Activated T-cell treated with anti-CD3 and anti-CD28 coated beads, Interleukin-2, amount 50 U/mL, for 4 hours (primary cell): ENCODE results near the gene DDX25. TPM values are rescaled to one million over a fixed set of nuclear protein-coding genes. Genes with fewer than 3 reads are reported as not detected.

Experiments
- ATAC-seq, 2 donors: fragments of 200-7000 bp; cut with Tn5 transposase; one replicate each; pipeline ENCODE4 v1.10.0; 2021
- DNase-seq: peaks from one replicate; pipeline ENCODE4 v3.0.0-alpha.2; 2020
- H3K27me3 Mint-ChIP-seq: one replicate; pipeline ENCODE4 v1.8.0; 2021; ENCODE audit warnings: low read depth, mixed read lengths
- H3K36me3 Mint-ChIP-seq: one replicate; pipeline ENCODE4 v1.8.0; 2022; ENCODE audit warnings: mixed read lengths; ENCODE audit not compliant: insufficient read depth
- H3K4me1 Mint-ChIP-seq: one replicate; pipeline ENCODE4 v1.8.0; 2021; ENCODE audit warnings: low read depth, mixed read lengths
- H3K4me3 Mint-ChIP-seq: one replicate; pipeline ENCODE4 v1.8.0; 2021; ENCODE audit warnings: mild to moderate bottlenecking, moderate library complexity, mixed read lengths
- H3K9me3 Mint-ChIP-seq: one replicate; pipeline ENCODE4 v1.8.0; 2021; ENCODE audit warnings: mixed read lengths
- total RNA-seq, 3 donors: library from RNA; stranded (reverse); gene quantifications; one replicate each; pipeline ENCODE4 v1.2.1, GENCODE V29; 2021

DDX25 gene
- total RNA-seq, 3 donors from 2014 or later, result not detected

DNA sequence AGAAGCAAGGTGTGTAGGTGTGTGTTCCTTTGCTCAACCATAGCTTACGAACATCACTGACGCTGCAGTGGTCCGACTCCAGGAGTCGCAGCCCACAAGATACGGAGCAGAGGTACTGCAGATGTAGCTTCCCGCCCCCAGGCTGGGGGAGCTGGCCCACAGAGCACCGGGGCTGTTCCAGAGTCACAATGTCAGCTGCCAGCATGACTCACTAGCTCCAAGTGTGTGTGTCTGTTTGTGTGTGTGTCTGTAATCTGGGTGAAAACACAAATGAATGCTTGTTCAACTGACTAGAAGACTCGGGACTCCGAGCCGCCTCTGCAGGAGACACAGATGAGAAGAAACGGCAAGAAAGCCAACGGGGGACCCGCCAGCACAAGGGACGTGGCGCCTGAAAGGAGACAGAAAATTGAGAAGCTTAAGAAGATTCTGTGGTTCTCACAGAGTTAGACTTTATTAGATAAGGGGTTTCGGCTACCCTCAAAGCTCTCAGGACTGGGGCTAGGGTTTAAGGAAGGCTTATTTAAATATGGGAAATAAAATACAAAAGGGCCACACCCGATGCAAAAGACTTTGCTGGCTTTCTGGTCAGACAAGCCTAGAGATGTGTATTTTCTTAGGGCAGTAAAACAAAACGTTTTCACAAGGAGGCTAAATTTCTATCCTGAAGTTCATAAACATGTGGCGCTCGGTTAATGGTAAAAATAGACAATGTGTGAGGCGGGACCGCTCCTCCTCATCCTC lies 52.3 kb downstream of the DDX25 start:
- Mint-ChIP-seq H3K9me3 (no peaks in the 10 kb centered on the region), H3K27me3 (no peaks in the 10 kb centered on the region), H3K4me1 (peaks cover 4% of the 10 kb centered on the region), H3K4me3 (no peak overlapping the region), H3K36me3 (no peaks in the 10 kb centered on the region)
- DNase-seq (no peak), ATAC-seq (no peak)

DNA sequence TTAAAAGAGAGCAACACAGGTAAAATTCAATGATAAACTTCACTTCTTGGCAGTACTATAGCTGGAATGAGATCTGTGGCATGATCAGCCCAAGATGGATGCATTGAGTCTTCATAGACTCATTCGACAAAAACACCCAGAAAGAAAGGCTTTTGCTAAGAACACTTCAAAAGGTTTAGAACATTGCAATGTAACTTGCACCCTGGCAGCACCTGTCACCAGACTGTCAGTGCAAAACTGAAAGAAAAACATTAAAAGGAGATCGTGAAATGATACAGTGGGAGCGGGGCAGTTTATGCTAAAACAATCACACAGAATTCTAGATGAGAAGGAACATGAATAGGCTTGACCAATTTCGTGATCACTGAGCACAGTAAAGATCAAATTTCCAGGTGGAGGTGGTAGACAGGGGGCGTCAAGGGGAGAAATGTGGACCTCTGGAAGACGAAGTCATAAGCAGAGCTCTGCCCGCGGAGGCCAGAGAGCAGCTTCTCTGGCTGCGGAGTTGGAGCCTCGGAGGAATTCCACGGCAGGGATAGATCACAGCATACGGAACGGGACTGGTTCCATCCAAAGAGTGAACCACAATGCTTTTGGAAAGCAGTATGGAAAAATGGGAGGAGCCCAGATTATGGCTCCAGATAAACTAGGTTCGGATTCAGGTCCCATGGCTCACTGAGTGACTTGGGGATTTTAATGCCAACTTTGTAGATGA lies 53.5 kb downstream of the DDX25 start:
- no peak for ATAC-seq
- Mint-ChIP-seq H3K4me3 (no peak overlapping the region), H3K4me1 (peaks cover 4% of the 10 kb centered on the region), H3K36me3 (no peaks in the 10 kb centered on the region), H3K9me3 (peaks cover 8% of the 10 kb centered on the region), H3K27me3 (no peaks in the 10 kb centered on the region)
- DNase-seq, result no peak

DNA sequence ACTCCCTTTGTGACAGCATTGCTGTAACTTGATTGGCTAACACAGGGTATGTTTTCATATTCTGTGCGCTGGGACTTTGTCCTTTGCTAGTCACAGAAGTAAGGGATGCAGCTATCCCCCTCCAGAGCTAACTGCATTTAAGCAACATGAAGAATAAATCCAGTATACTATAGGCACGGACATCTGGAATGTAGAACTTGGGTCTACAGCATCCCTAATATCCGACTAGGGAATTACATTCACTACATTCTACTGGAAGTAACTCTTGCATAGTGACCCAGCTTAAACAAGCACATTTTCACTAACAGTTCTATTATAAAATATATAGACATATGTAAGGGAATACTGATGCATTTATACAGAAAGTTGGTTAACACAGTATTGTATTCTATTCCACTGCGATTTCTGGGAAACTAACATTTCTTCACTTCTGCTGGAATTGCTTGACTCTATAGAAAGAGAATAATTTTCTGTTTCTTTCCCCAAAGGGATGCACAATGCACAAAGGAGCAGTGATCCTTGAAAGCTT lies 54.6 kb downstream of the DDX25 start:
- Mint-ChIP-seq H3K9me3 (peaks cover 13% of the 10 kb centered on the region), H3K4me1 (peaks cover 4% of the 10 kb centered on the region), H3K36me3 (peaks cover 3% of the 10 kb centered on the region), H3K27me3 (no peaks in the 10 kb centered on the region), H3K4me3 (no peak overlapping the region)
- ATAC-seq, result no peak
- DNase-seq, result no peak

DNA sequence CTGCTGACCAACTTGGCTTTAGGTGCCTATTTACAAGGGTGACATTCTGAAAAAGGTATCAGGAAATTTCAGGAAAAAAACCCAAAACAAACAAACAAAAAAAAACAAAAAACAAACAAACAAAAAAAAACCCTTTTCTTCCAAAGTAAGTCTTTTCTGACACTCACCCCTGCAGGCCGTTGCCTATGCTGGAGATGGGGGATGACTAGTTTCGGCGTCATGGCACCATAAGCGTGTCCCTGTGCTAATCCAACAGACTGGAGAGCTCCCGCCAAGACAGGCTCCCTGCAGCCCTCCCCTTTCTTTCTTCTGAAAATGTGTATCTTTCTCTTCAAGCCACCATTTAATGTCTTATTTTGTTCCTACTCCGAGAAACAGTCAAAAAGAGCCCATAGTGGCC lies 55.2 kb downstream of the DDX25 start:
- peaks cover 4% of the 10 kb centered on the region for H3K4me1 Mint-ChIP-seq
- no peak for ATAC-seq
- peaks cover 13% of the 10 kb centered on the region for H3K9me3 Mint-ChIP-seq

DNA sequence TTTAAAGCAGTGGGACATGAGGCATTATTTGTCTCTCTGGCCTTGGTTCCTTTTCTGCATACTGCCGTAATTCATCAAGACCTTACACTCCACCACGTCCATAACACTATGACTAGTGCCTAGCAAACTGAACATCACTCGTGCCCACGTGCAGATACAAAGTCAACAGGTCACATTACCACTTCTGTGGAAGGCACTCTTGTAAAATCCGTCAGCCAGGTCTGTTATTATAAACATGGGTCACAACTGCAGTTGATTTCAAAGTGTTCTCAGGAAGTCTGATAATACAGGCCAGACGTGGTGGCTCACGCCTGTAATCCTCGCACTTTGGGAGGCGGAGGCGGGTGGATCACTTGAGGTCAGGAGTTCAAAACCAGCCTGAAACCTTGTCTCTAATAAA lies 55.6 kb downstream of the DDX25 start:
- peaks cover 13% of the 10 kb centered on the region for H3K9me3 Mint-ChIP-seq
- ATAC-seq (no peak), DNase-seq (no peak)
- peaks cover 3% of the 10 kb centered on the region for H3K36me3 Mint-ChIP-seq
- H3K4me3 Mint-ChIP-seq, result no peak overlapping the region
- H3K4me1 Mint-ChIP-seq, result peaks cover 4% of the 10 kb centered on the region
- H3K27me3 Mint-ChIP-seq, result no peaks in the 10 kb centered on the region

More for the DNA sequence above, 55.2 kb downstream of the DDX25 start:
- Mint-ChIP-seq H3K4me3 (no peak overlapping the region), H3K27me3 (no peaks in the 10 kb centered on the region), H3K36me3 (peaks cover 3% of the 10 kb centered on the region)
- no peak for DNase-seq

DNA sequence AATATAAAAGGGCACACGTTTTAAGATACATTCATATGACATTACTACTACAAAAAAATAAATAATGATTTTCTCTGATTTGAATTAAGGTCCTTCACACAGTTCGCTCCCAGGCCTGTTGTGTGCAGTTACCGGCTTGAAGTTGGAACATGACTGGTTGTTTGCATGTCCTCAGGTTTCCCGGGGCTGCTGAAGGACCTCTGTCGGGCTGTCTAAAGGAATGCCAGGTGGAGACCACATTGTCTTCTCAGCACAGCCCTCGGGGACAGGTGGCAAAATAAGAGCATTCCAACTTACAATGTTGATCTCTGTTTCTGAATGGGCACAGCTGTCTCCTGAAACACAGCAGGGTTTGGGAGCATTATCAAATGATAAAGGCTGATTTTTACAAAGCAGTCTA lies 56.5 kb downstream of the DDX25 start:
- ATAC-seq (no peak), DNase-seq (no peak)
- H3K4me3 Mint-ChIP-seq, result no peak overlapping the region
- H3K36me3 Mint-ChIP-seq, result peaks cover 3% of the 10 kb centered on the region
- no peaks in the 10 kb centered on the region for H3K27me3 Mint-ChIP-seq
- peaks cover 13% of the 10 kb centered on the region for H3K9me3 Mint-ChIP-seq
- peaks cover 4% of the 10 kb centered on the region for H3K4me1 Mint-ChIP-seq

DNA sequence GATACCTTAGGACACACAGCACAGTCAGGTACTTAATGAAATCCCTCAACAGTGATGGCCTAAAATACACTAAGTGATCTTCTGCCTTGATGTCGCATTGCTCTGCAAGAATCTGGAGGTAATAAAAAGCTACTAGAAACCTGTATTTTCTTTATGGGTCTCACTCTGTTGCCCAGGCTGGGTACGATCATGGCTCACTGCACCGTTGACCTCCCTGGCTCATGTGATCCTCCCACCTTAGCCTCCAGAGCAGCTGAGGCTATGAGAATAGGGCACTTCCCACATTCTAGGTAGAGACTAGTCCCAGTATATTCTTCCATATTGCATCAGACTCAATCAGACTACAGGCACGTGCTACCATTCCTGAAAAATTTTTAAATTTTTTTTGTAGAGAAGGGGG lies 63.2 kb downstream of the DDX25 start:
- DNase-seq (no peak), ATAC-seq (no peak)
- Mint-ChIP-seq H3K27me3 (no peaks in the 10 kb centered on the region), H3K4me1 (no peaks in the 10 kb centered on the region), H3K36me3 (peaks cover 3% of the 10 kb centered on the region), H3K4me3 (no peak overlapping the region), H3K9me3 (peaks cover 7% of the 10 kb centered on the region)

DNA sequence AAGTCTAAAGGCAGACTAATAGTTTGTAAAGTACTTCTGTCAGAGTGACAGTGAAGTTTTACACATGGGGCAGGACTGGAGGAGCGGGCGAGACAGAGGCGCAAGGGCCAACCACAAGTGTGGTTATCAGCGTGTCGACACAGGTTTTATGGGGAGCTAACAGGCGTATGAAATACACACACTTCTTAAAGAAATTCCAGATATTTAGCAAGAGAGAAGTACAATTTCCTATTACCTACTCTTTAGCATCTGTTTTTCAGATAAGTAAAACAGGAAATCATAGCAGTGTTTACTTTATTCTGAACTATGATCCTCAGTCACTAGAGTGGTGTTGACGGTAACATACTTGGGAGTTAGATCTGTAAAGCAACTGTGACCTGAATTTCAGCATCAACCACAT lies 64.0 kb downstream of the DDX25 start:
- H3K36me3 Mint-ChIP-seq, result peaks cover under 1% of the 10 kb centered on the region
- H3K4me3 Mint-ChIP-seq, result no peak overlapping the region
- no peaks in the 10 kb centered on the region for H3K9me3 Mint-ChIP-seq
- DNase-seq, result no peak
- ATAC-seq, result no peak
- no peaks in the 10 kb centered on the region for H3K4me1 Mint-ChIP-seq
- no peaks in the 10 kb centered on the region for H3K27me3 Mint-ChIP-seq

DNA sequence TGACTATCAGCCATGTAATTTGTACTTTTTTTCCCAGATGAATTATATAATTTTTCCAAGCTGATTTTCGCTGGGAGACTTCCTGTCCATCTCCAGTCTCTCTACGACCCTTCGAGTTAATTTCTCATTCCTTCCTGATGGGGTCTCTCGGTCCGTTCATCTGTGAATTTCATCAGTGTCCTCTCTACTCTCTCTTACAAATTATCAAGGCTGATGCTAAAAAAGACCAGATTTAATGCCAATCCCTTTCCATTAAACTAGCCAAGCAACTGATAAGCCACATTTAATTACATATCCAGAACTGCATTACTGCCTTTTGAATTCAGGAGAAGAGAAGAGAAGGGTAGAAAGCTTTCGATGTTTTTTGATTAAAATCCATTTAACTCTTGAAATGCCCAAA lies 67.3 kb downstream of the DDX25 start:
- Mint-ChIP-seq H3K36me3 (no peaks in the 10 kb centered on the region), H3K27me3 (no peaks in the 10 kb centered on the region), H3K4me1 (no peaks in the 10 kb centered on the region), H3K9me3 (no peaks in the 10 kb centered on the region), H3K4me3 (no peak overlapping the region)
- DNase-seq, result no peak
- no peak for ATAC-seq

DNA sequence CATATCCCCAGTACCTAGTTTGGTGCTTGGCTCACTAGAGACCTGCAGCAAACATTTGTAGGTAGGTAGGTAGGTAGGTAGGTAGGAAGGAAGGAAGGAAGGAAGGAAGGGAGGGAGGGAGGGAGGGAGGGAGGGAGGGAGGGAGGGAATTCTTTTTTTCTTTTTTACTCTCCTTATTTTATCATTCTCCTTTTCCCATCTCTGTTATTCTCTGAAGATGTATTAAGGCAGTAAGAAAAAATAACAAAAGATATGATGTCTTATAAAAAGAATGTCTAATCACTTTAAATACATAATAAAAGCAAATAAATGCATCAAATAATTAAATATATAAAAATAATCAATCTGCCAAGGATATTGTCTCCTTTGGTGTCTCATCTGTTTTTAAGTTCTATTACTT lies 70.0 kb downstream of the DDX25 start:
- no peaks in the 10 kb centered on the region for H3K27me3 Mint-ChIP-seq
- H3K4me1 Mint-ChIP-seq, result no peaks in the 10 kb centered on the region
- ATAC-seq (no peak), DNase-seq (no peak)
- no peaks in the 10 kb centered on the region for H3K9me3 Mint-ChIP-seq
- no peak overlapping the region for H3K4me3 Mint-ChIP-seq
- H3K36me3 Mint-ChIP-seq, result no peaks in the 10 kb centered on the region

DNA sequence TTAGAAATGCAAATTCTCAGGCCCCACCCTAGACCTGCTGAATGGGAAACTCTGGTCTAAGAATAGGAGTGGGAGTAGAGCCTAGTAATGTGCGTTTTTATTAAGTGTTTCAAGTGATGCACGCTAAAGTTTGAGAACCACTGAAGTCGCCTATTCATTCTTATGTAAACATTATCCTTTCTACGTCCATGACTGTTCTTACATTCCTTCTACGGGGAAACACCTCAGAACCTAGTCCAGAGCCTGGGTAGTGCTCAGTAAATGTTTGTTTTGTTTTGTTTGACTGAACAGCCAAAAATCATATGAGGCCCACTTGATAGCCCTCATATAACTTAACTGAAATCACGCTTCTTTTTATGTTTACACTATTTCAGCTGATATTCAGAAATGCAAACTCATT lies 71.3 kb downstream of the DDX25 start:
- DNase-seq (no peak), ATAC-seq (no peak)
- Mint-ChIP-seq H3K9me3 (no peaks in the 10 kb centered on the region), H3K4me3 (no peak overlapping the region), H3K4me1 (no peaks in the 10 kb centered on the region), H3K36me3 (no peaks in the 10 kb centered on the region), H3K27me3 (no peaks in the 10 kb centered on the region)

DNA sequence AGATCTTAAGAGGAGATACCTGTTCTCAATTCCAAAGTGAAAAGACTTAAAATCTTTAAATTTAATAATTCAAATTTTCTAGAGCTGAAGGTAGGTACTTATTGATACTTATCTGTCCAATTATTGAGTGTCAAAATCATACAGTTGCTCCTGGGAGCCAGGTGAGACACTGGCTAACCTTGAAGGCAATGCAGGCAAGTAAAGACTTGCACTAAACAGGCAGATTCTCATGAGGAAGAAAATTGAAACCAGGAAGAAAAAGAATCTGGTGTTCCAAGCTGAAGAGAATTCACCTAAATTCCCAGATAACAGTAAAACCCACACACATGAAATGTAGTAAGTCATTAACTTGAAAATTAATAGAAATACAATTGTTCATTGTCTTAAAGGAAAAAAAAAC lies 71.8 kb downstream of the DDX25 start:
- Mint-ChIP-seq H3K4me3 (no peak overlapping the region), H3K9me3 (no peaks in the 10 kb centered on the region), H3K4me1 (no peaks in the 10 kb centered on the region), H3K36me3 (no peaks in the 10 kb centered on the region), H3K27me3 (no peaks in the 10 kb centered on the region)
- DNase-seq (no peak), ATAC-seq (no peak)

DNA sequence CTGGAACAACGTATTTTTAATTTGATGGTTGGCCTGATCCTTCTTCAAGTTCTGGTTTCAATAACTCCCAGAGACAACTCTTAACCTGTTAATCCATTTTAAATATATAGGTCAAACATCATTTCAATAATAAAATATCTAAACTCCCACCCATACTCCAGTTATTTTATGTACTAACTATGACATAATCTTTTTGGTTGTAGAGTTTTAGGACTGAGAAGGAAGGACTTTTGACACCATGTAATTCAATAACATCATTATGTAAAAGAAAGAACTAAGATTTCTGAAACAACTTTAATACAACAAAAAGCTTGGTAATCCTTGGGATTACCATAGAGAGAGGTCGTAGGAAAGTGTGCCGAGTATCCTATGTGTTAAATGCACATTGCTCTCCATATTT lies 73.0 kb downstream of the DDX25 start:
- Mint-ChIP-seq H3K4me3 (no peak overlapping the region), H3K9me3 (no peaks in the 10 kb centered on the region), H3K4me1 (no peaks in the 10 kb centered on the region), H3K36me3 (no peaks in the 10 kb centered on the region), H3K27me3 (no peaks in the 10 kb centered on the region)
- DNase-seq (no peak), ATAC-seq (no peak)

DNA sequence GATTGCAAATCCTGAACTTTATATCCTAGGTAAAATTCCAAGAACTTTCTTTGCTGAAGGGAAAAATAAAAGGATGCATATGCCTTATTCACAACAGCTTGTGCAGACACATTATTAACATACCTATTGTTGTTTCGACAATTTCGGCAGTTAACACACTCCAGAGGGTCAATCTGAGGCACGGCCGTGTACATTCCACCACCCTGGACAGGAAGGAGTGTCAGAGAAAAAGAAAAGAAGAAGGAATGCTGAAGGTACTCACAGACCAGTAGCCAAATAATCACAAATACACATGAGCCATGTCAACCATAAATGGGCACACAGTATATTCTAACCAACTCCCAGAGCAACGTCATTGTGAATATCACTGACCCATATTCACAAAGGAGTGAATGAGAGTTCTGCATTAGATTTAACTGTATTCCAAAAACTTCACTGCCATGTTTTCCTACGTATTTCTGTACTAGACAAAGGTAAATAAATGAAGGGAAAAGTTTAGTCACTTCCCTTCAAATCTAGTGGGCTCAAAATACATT lies 73.9 kb downstream of the DDX25 start:
- Mint-ChIP-seq H3K27me3 (no peaks in the 10 kb centered on the region), H3K4me3 (no peak overlapping the region), H3K9me3 (no peaks in the 10 kb centered on the region), H3K4me1 (no peaks in the 10 kb centered on the region), H3K36me3 (no peaks in the 10 kb centered on the region)
- ATAC-seq (no peak), DNase-seq (no peak)
